Neural cell (in vitro differentiated cells): Measurements from ENCODE around the gene SLIT3. TPM values are rescaled to one million over a fixed set of nuclear protein-coding genes. Genes with fewer than 3 reads are reported as not detected.

ENCODE experiments used
- H2AFZ ChIP-seq: fragments of 200-600, 300-800 bp; sonication (generic), shearing (Covaris generic); 2 replicates; pipeline ENCODE4 v1.6.0; 2014; ENCODE audit warnings: low read depth, mild to moderate bottlenecking, antibody characterized with exemption, low read length, moderate library complexity
- H3F3A ChIP-seq: fragments of 200-600 bp; shearing (Covaris generic); 2 replicates; pipeline ENCODE4 v1.6.1; 2016; ENCODE audit warnings: mild to moderate bottlenecking, moderate library complexity, mixed read lengths, antibody characterized with exemption, low read length; ENCODE audit not compliant: insufficient read depth, poor library complexity, severe bottlenecking
- H3K27ac ChIP-seq: fragments of 200-600, 300-800 bp; sonication (generic), shearing (Covaris generic); 2 replicates; pipeline ENCODE4 v1.5.1; 2014; ENCODE audit warnings: mild to moderate bottlenecking, low read length, moderate library complexity
- H3K27me3 ChIP-seq: fragments of 300-800, 200-600 bp; sonication (generic), shearing (Covaris generic); 2 replicates; pipeline ENCODE4 v1.6.0; 2014; ENCODE audit warnings: mild to moderate bottlenecking, low read depth, low read length, moderate library complexity; ENCODE audit not compliant: insufficient read depth
- H3K36me3 ChIP-seq: fragments of 300-800, 200-600 bp; sonication (generic), shearing (Covaris generic); 2 replicates; pipeline ENCODE4 v1.5.1; 2014; ENCODE audit warnings: mild to moderate bottlenecking, antibody characterized with exemption, low read length, moderate library complexity; ENCODE audit not compliant: insufficient read depth
- H3K4me2 ChIP-seq: fragments of 300-800, 200-600 bp; sonication (generic), shearing (Covaris generic); 2 replicates; pipeline ENCODE4 v1.6.0; 2014; ENCODE audit warnings: mild to moderate bottlenecking, low read length
- H3K4me3 ChIP-seq: fragments of 300-800, 200-600 bp; sonication (generic), shearing (Covaris generic); 2 replicates; pipeline ENCODE4 v1.5.1; 2014; ENCODE audit warnings: mild to moderate bottlenecking, low read length, moderate library complexity
- H3K79me2 ChIP-seq: fragments of 200-600 bp; shearing (Covaris generic); replicated peaks from 2 replicates; pipeline ENCODE4 v1.6.0; 2014; ENCODE audit warnings: mild to moderate bottlenecking, low read length, moderate library complexity; ENCODE audit not compliant: insufficient read depth
- H3K9ac ChIP-seq: fragments of 300-800, 200-600 bp; sonication (generic), shearing (Covaris generic); 2 replicates; pipeline ENCODE4 v1.6.1; 2016; ENCODE audit warnings: mild to moderate bottlenecking, low read length, mixed read lengths
- H3K9me2 ChIP-seq: fragments of 200-600 bp; shearing (Covaris generic); 2 replicates; pipeline ENCODE4 v1.6.1; 2016; ENCODE audit warnings: mild to moderate bottlenecking, low read length, mixed read lengths; ENCODE audit not compliant: insufficient read depth
- H3K9me3 ChIP-seq: fragments of 200-600, 300-800 bp; sonication (generic), shearing (Covaris generic); 2 replicates; pipeline ENCODE4 v1.6.1; 2016; ENCODE audit warnings: mild to moderate bottlenecking, mixed run types, low read length, moderate library complexity, mixed read lengths
- H4K20me1 ChIP-seq: fragments of 200-600 bp; shearing (Covaris generic); 2 replicates; pipeline ENCODE4 v1.6.1; 2016; ENCODE audit warnings: mild to moderate bottlenecking, mixed run types; ENCODE audit not compliant: insufficient read depth
- CTCF ChIP-seq: fragments of 450-650 bp; IDR thresholded peaks from 2 replicates; pipeline ENCODE4 v1.5.1; 2014; ENCODE audit warnings: antibody characterized with exemption, mild to moderate bottlenecking, moderate library complexity; ENCODE audit not compliant: poor library complexity, severe bottlenecking
- EP300 ChIP-seq: fragments of 450-650 bp; conservative IDR thresholded peaks from 2 replicates; pipeline ENCODE4 v1.6.1; 2014; ENCODE audit warnings: antibody characterized with exemption, mild to moderate bottlenecking, moderate library complexity; ENCODE audit not compliant: poor library complexity, severe bottlenecking
- EZH2 ChIP-seq: fragments of 200-600, 300-800 bp; shearing (Covaris generic), sonication (generic); IDR thresholded peaks from 2 replicates; pipeline ENCODE4 v1.6.1; 2014; ENCODE audit warnings: antibody characterized with exemption, low read length, borderline replicate concordance, mild to moderate bottlenecking; ENCODE audit not compliant: insufficient read depth, poor library complexity, severe bottlenecking
- MXI1 ChIP-seq: fragments of 450-650 bp; conservative IDR thresholded peaks from 2 replicates; pipeline ENCODE4 v1.6.1; 2014; ENCODE audit warnings: antibody characterized with exemption, mild to moderate bottlenecking; ENCODE audit not compliant: poor library complexity, severe bottlenecking
- POLR2AphosphoS5 ChIP-seq: IDR thresholded peaks from 2 replicates; pipeline ENCODE4 v1.6.1; 2012
- RAD21 ChIP-seq: fragments of 450-650 bp; conservative IDR thresholded peaks from 2 replicates; pipeline ENCODE4 v1.6.1; 2014; ENCODE audit warnings: antibody characterized with exemption, mild to moderate bottlenecking, moderate library complexity
- REST ChIP-seq: IDR thresholded peaks from 2 replicates; pipeline ENCODE4 v1.6.1; 2012; ENCODE audit warnings: borderline replicate concordance
- SMC3 ChIP-seq: fragments of 450-650 bp; conservative IDR thresholded peaks from 2 replicates; pipeline ENCODE4 v1.6.1; 2014; ENCODE audit warnings: antibody characterized with exemption, mild to moderate bottlenecking, moderate library complexity; ENCODE audit not compliant: poor library complexity
- TAF1 ChIP-seq: IDR thresholded peaks from 2 replicates; pipeline ENCODE4 v1.6.1; 2012; ENCODE audit warnings: low read depth
- polyA plus RNA-seq: library from polyadenylated mRNA; depleted of rRNA; stranded (reverse); fragments of >200 nt; gene quantifications from 2 replicates; pipeline ENCODE4 v1.2.3, GENCODE V29; 2014

SLIT3 gene
- polyA plus RNA-seq, 1 donor from 2014 or later, result 1.2 TPM

GRCh38 chr5:168624850-168625364, 676.0 kb downstream of the SLIT3 start:
- no peak overlapping the region for H3K4me2 ChIP-seq
- no peak overlapping the region for H3K27ac ChIP-seq
- H2AFZ ChIP-seq, result no peak overlapping the region
- H3K9me2 ChIP-seq, result no peaks in the 10 kb centered on the region
- no peak overlapping the region for H3K9ac ChIP-seq
- no peaks in the 10 kb centered on the region for H3K79me2 ChIP-seq
- no peaks in the 10 kb centered on the region for H3F3A ChIP-seq
- H3K9me3 ChIP-seq, result no peaks in the 10 kb centered on the region
- H3K4me3 ChIP-seq, result no peak overlapping the region
- no peaks in the 10 kb centered on the region for H4K20me1 ChIP-seq
- no peaks in the 10 kb centered on the region for H3K36me3 ChIP-seq
- H3K27me3 ChIP-seq, result no peaks in the 10 kb centered on the region
- TF ChIP-seq RAD21 (no peak), MXI1 (no peak), POLR2AphosphoS5 (no peak), SMC3 (no peak), REST (no peak), TAF1 (no peak), EP300 (no peak), CTCF (no peak), EZH2 (no peak)

GRCh38 chr5:168620807-168621206, 680.1 kb downstream of the SLIT3 start:
- Histone ChIP-seq H3K9ac (no peak overlapping the region), H3K36me3 (no peaks in the 10 kb centered on the region), H3K4me3 (no peak overlapping the region), H3K27me3 (no peaks in the 10 kb centered on the region), H3K27ac (no peak overlapping the region), H3K9me3 (no peaks in the 10 kb centered on the region), H4K20me1 (no peaks in the 10 kb centered on the region), H3K4me2 (no peak overlapping the region), H3K79me2 (no peaks in the 10 kb centered on the region), H3F3A (no peaks in the 10 kb centered on the region), H2AFZ (no peak overlapping the region), H3K9me2 (no peaks in the 10 kb centered on the region)
- TF ChIP-seq EP300 (no peak), EZH2 (no peak), REST (no peak), CTCF (no peak), POLR2AphosphoS5 (no peak), RAD21 (no peak)
